HG03469 (cell line): ENCODE measurements around the gene LAMB4.

Experiments used
- ATAC-seq: cut with Tn5 transposase; IDR thresholded peaks from one replicate; pipeline ENCODE4 v1.9.1; 2021; ENCODE audit warnings: mild to moderate bottlenecking, moderate library complexity, moderate number of reproducible peaks; ENCODE audit not compliant: unreplicated experiment

The LAMB4 gene

DNA sequence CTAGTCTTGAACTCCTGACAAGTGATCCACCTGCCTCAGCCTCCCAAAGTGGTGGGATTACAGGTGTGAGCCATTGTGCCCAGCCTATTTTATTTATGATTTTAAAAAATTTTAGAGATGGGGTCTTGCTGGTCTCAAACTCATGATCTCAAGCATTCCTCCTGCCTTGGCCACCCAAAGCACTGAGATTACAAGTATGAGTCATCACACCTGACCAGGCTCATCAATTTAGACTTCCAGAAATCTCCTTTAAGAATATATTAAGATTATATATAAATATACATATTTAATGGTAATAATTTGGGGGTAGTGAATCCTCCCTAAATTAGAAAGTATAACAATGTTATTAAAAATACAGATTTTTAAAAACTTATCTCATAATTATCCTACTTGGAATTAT lies 156.3 kb downstream of the LAMB4 start:
- ATAC-seq = no peak
